ENCODE results near the gene MAPKBP1.

DNA sequence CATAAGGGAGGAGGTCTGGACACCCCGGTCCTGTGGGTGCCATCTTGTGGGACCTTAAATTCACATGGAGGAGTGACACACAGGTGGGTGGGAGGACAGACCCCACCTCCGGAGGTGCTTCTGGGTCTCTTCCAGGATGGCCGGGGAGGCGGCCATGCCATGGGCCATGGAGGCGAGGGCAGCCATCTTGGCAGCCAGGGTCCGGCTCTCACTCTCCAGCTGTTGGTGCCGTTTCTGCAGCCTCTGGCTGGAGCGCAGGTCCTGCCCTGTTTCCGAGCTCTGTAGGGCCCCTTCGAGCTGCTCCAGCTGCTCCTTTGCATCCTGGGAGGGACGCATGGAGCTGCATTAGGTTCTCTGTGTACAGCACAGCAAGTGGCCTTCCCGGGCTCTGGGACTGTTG lies 100.5 kb downstream of the MAPKBP1 start:
- TF ChIP-seq, protein P1, sequence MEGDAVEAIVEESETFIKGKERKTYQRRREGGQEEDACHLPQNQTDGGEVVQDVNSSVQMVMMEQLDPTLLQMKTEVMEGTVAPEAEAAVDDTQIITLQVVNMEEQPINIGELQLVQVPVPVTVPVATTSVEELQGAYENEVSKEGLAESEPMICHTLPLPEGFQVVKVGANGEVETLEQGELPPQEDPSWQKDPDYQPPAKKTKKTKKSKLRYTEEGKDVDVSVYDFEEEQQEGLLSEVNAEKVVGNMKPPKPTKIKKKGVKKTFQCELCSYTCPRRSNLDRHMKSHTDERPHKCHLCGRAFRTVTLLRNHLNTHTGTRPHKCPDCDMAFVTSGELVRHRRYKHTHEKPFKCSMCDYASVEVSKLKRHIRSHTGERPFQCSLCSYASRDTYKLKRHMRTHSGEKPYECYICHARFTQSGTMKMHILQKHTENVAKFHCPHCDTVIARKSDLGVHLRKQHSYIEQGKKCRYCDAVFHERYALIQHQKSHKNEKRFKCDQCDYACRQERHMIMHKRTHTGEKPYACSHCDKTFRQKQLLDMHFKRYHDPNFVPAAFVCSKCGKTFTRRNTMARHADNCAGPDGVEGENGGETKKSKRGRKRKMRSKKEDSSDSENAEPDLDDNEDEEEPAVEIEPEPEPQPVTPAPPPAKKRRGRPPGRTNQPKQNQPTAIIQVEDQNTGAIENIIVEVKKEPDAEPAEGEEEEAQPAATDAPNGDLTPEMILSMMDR (IDR thresholded peaks at IDR 0.05): no peak
- no peak for TF ChIP-seq ZFX (IDR thresholded peaks at IDR 0.05; ENCODE audit: borderline replicate concordance)

Data from 22Rv1 (cell line).